Suprapubic skin (tissue), 4 donors: ENCODE data around the gene DDX11. TPM values are rescaled to one million over a fixed set of nuclear protein-coding genes. Genes with fewer than 3 reads are reported as not detected.
"Not testable (repeated sequence)": the region's sequence is repeated elsewhere in the genome, so short reads cannot be mapped to it uniquely, and the experiment has no call there.

ENCODE experiments used
- DNase-seq, 2 donors: peaks; one replicate each; pipeline ENCODE4 v3.0.0-alpha.2; 2019; ENCODE audit warnings: low spot score in 2 of 2
- H3K27ac ChIP-seq: fragments of 200-600 bp; sonication (generic); one replicate; pipeline ENCODE4 v1.5.1; 2019
- H3K27me3 ChIP-seq: fragments of 200-600 bp; sonication (generic); one replicate; pipeline ENCODE4 v1.5.1; 2019
- H3K36me3 ChIP-seq: fragments of 200-600 bp; sonication (generic); one replicate; pipeline ENCODE4 v1.5.1; 2019
- H3K4me1 ChIP-seq: fragments of 200-600 bp; sonication (generic); one replicate; pipeline ENCODE4 v1.5.1; 2019
- H3K4me3 ChIP-seq: fragments of 200-600 bp; sonication (generic); one replicate; pipeline ENCODE4 v1.5.1; 2019; ENCODE audit warnings: mild to moderate bottlenecking
- H3K9me3 ChIP-seq: fragments of 200-600 bp; sonication (generic); one replicate; pipeline ENCODE4 v1.5.1; 2019
- CTCF ChIP-seq, 2 donors: fragments of 200-600 bp in 1 of 2; fragments of 450-650 bp in 1 of 2; sonication (generic) in 1 of 2; IDR thresholded peaks; one replicate each; pipeline ENCODE4 v1.5.1; 2016 to 2019; ENCODE audit warnings: antibody characterized with exemption in 2 of 2, mild to moderate bottlenecking in 1 of 2, moderate library complexity in 1 of 2
- EP300 ChIP-seq: sonication (generic); formaldehyde crosslinking; IDR thresholded peaks from one replicate; pipeline ENCODE4 v1.6.1; 2017; ENCODE audit warnings: antibody characterized with exemption
- POLR2A ChIP-seq, 2 donors: fragments of 450-650 bp; IDR thresholded peaks; one replicate each; pipeline ENCODE4 v1.6.1; 2017; ENCODE audit warnings: antibody characterized with exemption in 2 of 2, mild to moderate bottlenecking in 2 of 2, moderate library complexity in 2 of 2
- POLR2AphosphoS5 ChIP-seq, 3 donors: sonication (generic); formaldehyde crosslinking; IDR thresholded peaks; one replicate each; pipeline ENCODE4 v1.6.1; 2017; ENCODE audit warnings: antibody characterized with exemption in 3 of 3
- WGBS: methylation state at CpG from one replicate; pipeline ENCODE4 v1.1.5; 2018; 5-methylcytosine and 5-hydroxymethylcytosine counted together
- total RNA-seq, 4 donors: library from RNA; depleted of rRNA; stranded (reverse); fragments of >200 nt; gene quantifications; one replicate each; pipeline ENCODE4 v1.1.0, GENCODE V29; 2016

DDX11 gene
- total RNA-seq, 4 donors from 2014 or later, result 13.0 to 81.6 (median 46.0) TPM

GRCh38 chr12:31120392-31121008, 46.8 kb downstream of the DDX11 start:
- Histone ChIP-seq H3K27me3 (peaks cover 32% of the 10 kb centered on the region), H3K27ac (no peak overlapping the region), H3K36me3 (no peaks in the 10 kb centered on the region), H3K9me3 (no peaks in the 10 kb centered on the region), H3K4me3 (no peak overlapping the region), H3K4me1 (peaks cover 30% of the 10 kb centered on the region)
- no peak for TF ChIP-seq CTCF (IDR thresholded peaks at IDR 0.05)
- no peak for TF ChIP-seq POLR2A (IDR thresholded peaks at IDR 0.05)
- TF ChIP-seq EP300, result no peak
- no peak for TF ChIP-seq POLR2AphosphoS5 (IDR thresholded peaks at IDR 0.05)
- 17% methylated on average over 1 of the region's 26 CpGs for WGBS
- no peak for DNase-seq

DNA sequence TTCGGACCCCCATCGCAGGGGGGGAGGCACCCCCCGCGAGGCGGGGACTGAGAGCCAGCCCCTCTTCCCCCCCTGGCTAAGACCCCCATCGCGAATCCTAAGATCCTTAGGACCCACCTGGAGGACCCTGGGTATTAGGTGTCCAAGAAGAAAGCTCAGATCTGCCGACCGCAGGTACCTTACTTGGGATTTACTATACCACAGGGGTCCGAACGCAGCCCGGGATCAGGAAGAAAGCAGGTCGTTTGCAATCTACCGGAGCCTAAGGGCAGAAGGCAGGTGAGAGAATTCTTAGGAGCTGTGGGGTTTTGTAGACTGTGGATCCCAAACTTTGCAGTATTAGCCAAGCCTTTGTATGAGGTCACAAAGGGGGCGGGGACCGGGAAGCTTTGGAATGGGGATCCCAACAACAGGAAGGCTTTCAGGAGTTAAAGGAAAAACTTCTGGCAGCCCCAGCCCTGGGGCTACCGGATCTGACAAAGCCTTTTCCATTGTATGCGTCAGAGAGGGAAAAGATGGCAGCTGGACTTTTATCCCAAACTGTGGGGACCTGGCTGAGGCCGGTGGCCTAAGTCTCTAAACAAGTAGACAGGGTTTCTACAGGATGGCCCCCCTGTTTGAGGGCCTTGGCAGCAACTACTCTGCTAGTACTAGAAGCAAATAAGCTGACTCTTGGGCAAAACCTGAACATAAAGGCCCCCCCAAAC, 47.5 kb downstream of the DDX11 start:
- peaks cover 30% of the 10 kb centered on the region for H3K4me1 ChIP-seq
- not testable (repeated sequence) for H3K27ac ChIP-seq, DNase-seq, H3K4me3 ChIP-seq, H3K9me3 ChIP-seq, H3K36me3 ChIP-seq
- H3K27me3 ChIP-seq, result peaks cover 32% of the 10 kb centered on the region
- WGBS, result 45% methylated on average over 11 of the region's 19 CpGs

GRCh38 chr12:31122481-31122880, 48.8 kb downstream of the DDX11 start:
- DNase-seq, result no peak
- Histone ChIP-seq H3K4me3 (no peak overlapping the region), H3K27me3 (peaks cover 24% of the 10 kb centered on the region), H3K9me3 (no peaks in the 10 kb centered on the region), H3K4me1 (peaks cover 23% of the 10 kb centered on the region), H3K27ac (no peak overlapping the region), H3K36me3 (no peaks in the 10 kb centered on the region)
- TF ChIP-seq EP300, result no peak
- WGBS, result 20% methylated on average over 1 of the region's 19 CpGs

DNA sequence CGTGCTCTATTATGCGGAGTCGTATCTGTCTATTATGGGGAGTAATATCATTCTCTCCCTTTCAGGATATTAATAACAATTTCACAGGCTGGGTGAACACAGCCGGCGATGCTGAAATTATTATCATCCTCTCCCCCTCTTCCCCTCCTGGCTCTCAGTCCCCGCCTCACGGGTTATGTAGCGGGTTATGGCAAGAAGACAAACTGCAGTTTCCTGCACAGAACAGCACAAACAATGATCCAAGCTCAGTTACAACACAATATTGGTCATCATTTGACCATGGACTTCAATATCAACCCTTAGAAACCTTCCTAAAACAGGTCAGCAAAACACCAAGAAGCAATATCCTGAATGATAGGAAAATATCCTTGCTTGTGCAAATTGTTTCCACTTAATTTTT, 50.5 kb downstream of the DDX11 start:
- not testable (repeated sequence) for H3K36me3 ChIP-seq, H3K4me1 ChIP-seq, H3K27ac ChIP-seq, H3K27me3 ChIP-seq, H3K4me3 ChIP-seq, H3K9me3 ChIP-seq, DNase-seq
- 59% methylated on average over 8 of the region's 8 CpGs for WGBS

- 49% methylated on average over 2 of the region's 2 CpGs for WGBS
- not testable (repeated sequence) for H3K4me1 ChIP-seq, H3K36me3 ChIP-seq, H3K27ac ChIP-seq, DNase-seq, H3K4me3 ChIP-seq, H3K27me3 ChIP-seq, H3K9me3 ChIP-seq
Observed at GRCh38 chr12:31125171-31125570, 51.5 kb downstream of the DDX11 start.

- not testable (repeated sequence) for H3K27me3 ChIP-seq, H3K4me3 ChIP-seq, DNase-seq, H3K9me3 ChIP-seq, H3K36me3 ChIP-seq, H3K4me1 ChIP-seq, H3K27ac ChIP-seq
- WGBS, result 58% methylated on average over 2 of the region's 4 CpGs
Observed at GRCh38 chr12:31127209-31127848, 53.7 kb downstream of the DDX11 start.

DNA sequence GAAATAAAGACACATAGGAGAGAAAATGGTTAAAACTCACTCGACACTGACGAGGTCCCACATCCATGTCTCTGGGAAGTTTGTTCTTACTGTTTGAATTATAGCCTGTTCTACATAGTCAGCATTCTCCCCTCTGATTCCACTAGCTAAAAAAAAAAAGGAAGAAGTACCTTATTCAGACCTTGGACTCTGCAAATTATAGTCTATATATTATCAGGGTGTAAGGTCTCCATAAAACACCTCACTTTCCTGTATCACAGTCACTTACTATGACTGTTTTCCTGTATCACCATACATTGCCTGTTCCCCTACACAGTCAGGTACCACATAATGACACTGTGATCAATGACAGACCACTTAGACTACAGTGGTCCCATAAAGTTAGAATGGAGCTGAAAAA, 62.9 kb downstream of the DDX11 start:
- WGBS, result 67% methylated on average over 2 of the region's 2 CpGs
- not testable (repeated sequence) for H3K4me1 ChIP-seq, H3K4me3 ChIP-seq

GRCh38 chr12:31144768-31145167, 71.1 kb downstream of the DDX11 start:
- H3K4me3 ChIP-seq, H3K27ac ChIP-seq, H3K4me1 ChIP-seq, H3K9me3 ChIP-seq, DNase-seq, H3K27me3 ChIP-seq, H3K36me3 ChIP-seq: not testable (repeated sequence)
- 19% methylated on average over 9 of the region's 9 CpGs for WGBS

More for the DNA sequence above, 62.9 kb downstream of the DDX11 start:
- not testable (repeated sequence) for DNase-seq, H3K9me3 ChIP-seq, H3K27me3 ChIP-seq, H3K36me3 ChIP-seq, H3K27ac ChIP-seq

DNA sequence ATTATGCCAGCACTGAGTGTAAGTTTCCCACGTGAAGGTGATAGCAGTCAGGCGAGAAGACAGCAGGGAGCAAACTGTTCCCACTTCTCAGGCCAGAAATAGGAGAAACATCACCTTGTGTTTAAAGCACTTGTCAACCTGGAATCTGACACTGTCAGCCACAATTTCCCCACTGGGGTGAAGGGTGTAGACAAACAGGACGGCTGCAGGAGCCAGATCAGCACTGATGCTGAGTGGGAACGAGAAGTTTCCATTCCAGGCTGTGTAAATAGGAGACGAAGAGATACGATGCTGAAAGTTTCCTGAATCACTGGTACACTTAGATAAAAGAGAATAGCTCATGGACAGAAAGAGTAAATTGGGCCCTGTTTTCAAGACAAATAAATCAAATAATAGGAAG, 71.6 kb downstream of the DDX11 start:
- not testable (repeated sequence) for H3K9me3 ChIP-seq, H3K4me3 ChIP-seq, DNase-seq, H3K36me3 ChIP-seq, H3K27ac ChIP-seq, H3K27me3 ChIP-seq, H3K4me1 ChIP-seq
- WGBS, result 38% methylated on average over 4 of the region's 6 CpGs

- WGBS, result 83% methylated on average over 1 of the region's 3 CpGs
- not testable (repeated sequence) for H3K27ac ChIP-seq, H3K4me1 ChIP-seq, H3K36me3 ChIP-seq, DNase-seq, H3K27me3 ChIP-seq, H3K9me3 ChIP-seq, H3K4me3 ChIP-seq
Observed at GRCh38 chr12:31147415-31147814, 73.8 kb downstream of the DDX11 start.

DNA sequence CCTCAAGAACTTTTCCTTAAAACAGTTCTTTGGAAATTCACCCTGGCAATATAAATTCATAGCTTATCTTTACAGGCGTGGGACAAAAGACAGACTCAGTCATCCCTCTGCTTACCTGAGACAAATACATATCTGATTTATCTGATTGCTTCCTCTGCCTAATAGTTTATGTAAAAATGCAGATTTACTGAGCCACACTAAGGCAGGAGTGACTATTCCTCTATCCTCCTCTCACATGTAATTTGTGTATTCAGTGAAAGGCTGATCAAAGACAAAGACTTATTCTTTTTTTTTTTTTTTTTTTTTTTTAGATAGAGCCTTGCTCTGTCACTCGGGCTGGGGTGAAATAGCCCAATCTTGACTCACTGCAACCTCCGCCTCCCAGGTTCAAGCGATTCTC, 77.1 kb downstream of the DDX11 start:
- WGBS, result 77% methylated on average over 4 of the region's 4 CpGs
- H3K4me3 ChIP-seq, H3K9me3 ChIP-seq, H3K36me3 ChIP-seq, H3K27ac ChIP-seq, DNase-seq, H3K4me1 ChIP-seq, H3K27me3 ChIP-seq: not testable (repeated sequence)
